Measurements from ENCODE around the gene TUSC2. TPM values are rescaled to one million over a fixed set of nuclear protein-coding genes. Genes with fewer than 3 reads are reported as not detected.
A peak's percentile ranks its signal among the peaks of the same experiment; 100 is the strongest.

TUSC2 gene
- total and polyA plus RNA-seq, 2 donors (not counting 1 experiment from before 2014, with no cell fraction given): 13.4 to 15.3 TPM

DNA sequence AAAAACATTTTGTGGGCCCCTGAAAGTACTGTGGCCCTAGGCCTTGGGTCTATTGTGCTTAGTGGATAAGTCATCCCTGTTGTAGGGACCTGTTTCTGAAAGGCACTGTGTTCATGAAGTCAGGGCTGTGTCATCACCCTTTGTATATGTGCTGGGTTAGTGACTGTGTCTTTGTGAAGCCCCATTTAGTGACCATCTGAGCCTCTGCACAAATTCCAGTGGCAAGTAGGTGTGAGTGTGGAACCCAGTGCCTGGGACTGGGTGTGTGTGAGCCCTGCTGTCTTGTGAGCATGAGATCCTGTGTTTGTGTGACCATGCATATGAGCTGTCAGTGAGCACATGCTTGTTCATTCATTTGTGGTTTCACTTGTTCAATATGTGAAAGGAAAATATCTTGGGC is 23.4 kb downstream of the TUSC2 start:
- Histone ChIP-seq H3K4me1 (ENCODE audit: control insufficient read depth, extremely low read depth, insufficient read depth, low read length) (peaks cover 10% of the 10 kb centered on the region), H3K79me2 (ENCODE audit: control insufficient read depth, insufficient read depth, low read length) (no peaks in the 10 kb centered on the region), H3K27ac (ENCODE audit: insufficient read depth, low read length) (no peak overlapping the region), H4K20me1 (ENCODE audit: control insufficient read depth, extremely low read depth, insufficient read depth, low read length) (no peaks in the 10 kb centered on the region), H3K4me3 (replicated peaks in 1 of 4; ENCODE audit: control extremely low read depth in 1 of 4, insufficient read depth in 1 of 4, low read depth in 3 of 4, low read length in 4 of 4) (no peak overlapping the region), H3K9ac (ENCODE audit: insufficient read depth, low read length) (no peak overlapping the region), H3K27me3 (ENCODE audit: control insufficient read depth, insufficient read depth, low read length) (no peaks in the 10 kb centered on the region), H3K9me3 (ENCODE audit: control insufficient read depth, insufficient read depth, low read depth, low read length) (no peaks in the 10 kb centered on the region), H3K4me2 (ENCODE audit: extremely low read depth, insufficient read depth, low read length) (no peak overlapping the region), H3K36me3 (ENCODE audit: control insufficient read depth, insufficient read depth, low read length) (no peaks in the 10 kb centered on the region), H2AFZ (ENCODE audit: low read length) (no peak overlapping the region)
- DNase-seq (ENCODE audit: low read depth in 2 of 2): peak in 1 of 2 donors; percentile 39
- TF ChIP-seq, protein P1, sequence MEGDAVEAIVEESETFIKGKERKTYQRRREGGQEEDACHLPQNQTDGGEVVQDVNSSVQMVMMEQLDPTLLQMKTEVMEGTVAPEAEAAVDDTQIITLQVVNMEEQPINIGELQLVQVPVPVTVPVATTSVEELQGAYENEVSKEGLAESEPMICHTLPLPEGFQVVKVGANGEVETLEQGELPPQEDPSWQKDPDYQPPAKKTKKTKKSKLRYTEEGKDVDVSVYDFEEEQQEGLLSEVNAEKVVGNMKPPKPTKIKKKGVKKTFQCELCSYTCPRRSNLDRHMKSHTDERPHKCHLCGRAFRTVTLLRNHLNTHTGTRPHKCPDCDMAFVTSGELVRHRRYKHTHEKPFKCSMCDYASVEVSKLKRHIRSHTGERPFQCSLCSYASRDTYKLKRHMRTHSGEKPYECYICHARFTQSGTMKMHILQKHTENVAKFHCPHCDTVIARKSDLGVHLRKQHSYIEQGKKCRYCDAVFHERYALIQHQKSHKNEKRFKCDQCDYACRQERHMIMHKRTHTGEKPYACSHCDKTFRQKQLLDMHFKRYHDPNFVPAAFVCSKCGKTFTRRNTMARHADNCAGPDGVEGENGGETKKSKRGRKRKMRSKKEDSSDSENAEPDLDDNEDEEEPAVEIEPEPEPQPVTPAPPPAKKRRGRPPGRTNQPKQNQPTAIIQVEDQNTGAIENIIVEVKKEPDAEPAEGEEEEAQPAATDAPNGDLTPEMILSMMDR (conservative IDR thresholded peaks at IDR 0.05 in 1 of 2, IDR thresholded peaks at IDR 0.05 in 1 of 2; ENCODE audit: low read depth in 1 of 2, low read length in 2 of 2): no peak
- TF ChIP-seq EZH2 (IDR thresholded peaks at IDR 0.05; ENCODE audit: low read length, missing control alignments): no peak

DNA sequence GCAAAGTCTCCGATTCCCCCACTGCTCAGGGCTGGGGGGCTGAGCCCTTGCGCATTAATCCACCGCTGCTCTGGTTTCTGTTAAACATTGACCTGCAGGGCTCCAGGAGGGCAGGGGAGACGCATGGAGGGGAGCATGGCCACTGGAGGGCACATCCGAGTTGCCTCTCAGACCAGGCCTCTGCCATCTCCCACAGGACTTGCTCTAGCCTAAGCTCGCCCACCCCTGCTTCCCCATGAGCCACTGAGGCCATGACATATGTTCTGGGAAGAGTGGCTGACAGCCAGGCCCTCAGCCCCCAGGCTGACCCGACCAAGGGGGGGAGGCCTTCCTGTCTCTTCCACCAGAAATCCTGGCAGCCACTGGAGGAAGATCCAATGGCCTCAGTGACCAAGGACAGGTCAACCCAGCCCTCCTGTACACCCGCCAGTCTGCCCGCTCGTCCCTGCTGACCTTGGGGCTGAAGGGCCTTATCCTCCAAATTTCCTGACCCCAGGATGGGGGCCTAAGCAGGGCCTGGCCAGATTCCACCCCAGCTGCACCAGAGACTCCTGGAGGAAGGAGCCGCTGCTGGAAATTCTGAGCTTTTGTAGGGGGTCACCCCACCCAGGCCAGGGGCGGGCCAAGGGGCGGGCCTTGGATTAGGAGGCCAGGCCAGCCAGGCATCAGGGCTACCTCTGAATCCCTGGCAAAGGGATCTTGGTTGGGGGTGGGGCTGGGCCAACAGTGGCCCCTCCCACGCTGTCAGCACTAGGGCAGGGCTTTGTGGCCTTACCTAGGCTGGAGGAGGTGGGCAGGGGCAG is 24.8 kb downstream of the TUSC2 start, which contains the start of gene HYAL1:
Gene HYAL1, minus strand, starts transcription at position 562 of the 803 bp plus-strand sequence. CDS start 618 bp downstream, outside the sequence.
- no peaks in the 10 kb centered on the region for H3K9me3 ChIP-seq (ENCODE audit: control insufficient read depth, insufficient read depth, low read depth, low read length)
- no peak for TF ChIP-seq EZH2 (IDR thresholded peaks at IDR 0.05; ENCODE audit: low read length, missing control alignments)
- TF ChIP-seq, protein P1 (conservative IDR thresholded peaks at IDR 0.05 in 1 of 2, IDR thresholded peaks at IDR 0.05 in 1 of 2; ENCODE audit: low read depth in 1 of 2, low read length in 2 of 2): peak in 1 of 2 donors; percentile 17
- no peak within 1 kb of the TSS for H2AFZ ChIP-seq (ENCODE audit: low read length)
- no peak within 1 kb of the TSS for H3K27ac ChIP-seq (ENCODE audit: insufficient read depth, low read length)
- H3K27me3 ChIP-seq (ENCODE audit: control insufficient read depth, insufficient read depth, low read length): no peaks in the 10 kb centered on the region
- no peaks in the 10 kb centered on the region for H3K79me2 ChIP-seq (ENCODE audit: control insufficient read depth, insufficient read depth, low read length)
- H3K4me1 ChIP-seq (ENCODE audit: control insufficient read depth, extremely low read depth, insufficient read depth, low read length): peaks cover 15% of the 10 kb centered on the region
- no peak within 1 kb of the TSS for H3K4me2 ChIP-seq (ENCODE audit: extremely low read depth, insufficient read depth, low read length)
- H4K20me1 ChIP-seq (ENCODE audit: control insufficient read depth, extremely low read depth, insufficient read depth, low read length): no peaks in the 10 kb centered on the region
- H3K9ac ChIP-seq (ENCODE audit: insufficient read depth, low read length): no peak within 1 kb of the TSS
- no peak for DNase-seq (ENCODE audit: low read depth in 2 of 2)
- no peak within 1 kb of the TSS for H3K4me3 ChIP-seq (replicated peaks in 1 of 4; ENCODE audit: control extremely low read depth in 1 of 4, insufficient read depth in 1 of 4, low read depth in 3 of 4, low read length in 4 of 4)
- no peaks in the 10 kb centered on the region for H3K36me3 ChIP-seq (ENCODE audit: control insufficient read depth, insufficient read depth, low read length)

DNA sequence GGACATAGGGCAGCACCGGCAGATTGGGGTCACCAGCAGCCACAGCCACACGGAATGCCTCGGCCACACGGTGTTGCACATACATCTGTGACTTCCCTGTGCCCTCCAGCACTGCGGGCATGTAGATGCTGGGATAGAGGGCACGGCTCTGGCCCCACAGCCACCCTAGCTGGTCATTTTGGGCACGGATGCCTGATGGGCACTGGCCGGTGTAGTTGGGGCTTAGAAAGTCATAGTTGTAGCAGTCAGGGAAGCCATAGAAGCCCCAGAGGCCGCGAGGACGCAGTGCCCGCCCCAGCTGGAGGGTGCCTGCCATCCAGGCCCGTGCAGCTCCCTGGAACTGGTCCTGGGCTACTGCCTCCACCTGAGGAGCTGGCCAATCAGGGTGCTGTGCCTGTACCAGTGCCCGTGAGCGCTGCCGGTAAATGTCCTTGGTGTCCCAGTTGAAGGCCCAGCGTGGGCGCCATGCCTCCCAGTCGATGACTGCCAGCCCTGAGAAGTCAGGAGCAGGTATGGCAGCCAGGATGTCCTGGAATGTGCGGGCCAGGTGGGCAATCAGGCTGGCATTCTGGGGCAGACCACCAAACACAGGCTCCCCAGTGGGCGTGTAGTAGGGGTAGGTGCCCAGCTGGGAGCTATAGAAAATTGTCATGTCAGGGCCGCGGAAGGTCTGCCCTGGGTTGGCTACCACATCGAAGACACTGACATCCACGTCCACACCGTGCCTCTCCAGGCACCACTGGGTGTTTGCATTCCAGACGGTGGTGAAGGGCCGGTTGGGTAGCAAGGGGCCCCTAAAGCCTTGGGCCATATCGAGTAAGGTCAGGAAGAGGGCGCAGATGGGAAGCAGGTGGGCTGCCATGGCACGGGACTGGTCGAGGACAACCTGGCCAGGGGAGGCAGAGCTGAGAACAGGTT is 25.7 kb downstream of the TUSC2 start:
- no peak for DNase-seq (ENCODE audit: low read depth in 2 of 2)
- H4K20me1 ChIP-seq (ENCODE audit: control insufficient read depth, extremely low read depth, insufficient read depth, low read length): no peaks in the 10 kb centered on the region
- no peaks in the 10 kb centered on the region for H3K9me3 ChIP-seq (ENCODE audit: control insufficient read depth, insufficient read depth, low read depth, low read length)
- H2AFZ ChIP-seq (ENCODE audit: low read length): no peak overlapping the region
- no peak overlapping the region for H3K4me3 ChIP-seq (replicated peaks in 1 of 4; ENCODE audit: control extremely low read depth in 1 of 4, insufficient read depth in 1 of 4, low read depth in 3 of 4, low read length in 4 of 4)
- H3K4me2 ChIP-seq (ENCODE audit: extremely low read depth, insufficient read depth, low read length): no peak overlapping the region
- no peaks in the 10 kb centered on the region for H3K36me3 ChIP-seq (ENCODE audit: control insufficient read depth, insufficient read depth, low read length)
- no peak overlapping the region for H3K27ac ChIP-seq (ENCODE audit: insufficient read depth, low read length)
- H3K79me2 ChIP-seq (ENCODE audit: control insufficient read depth, insufficient read depth, low read length): no peaks in the 10 kb centered on the region
- peaks cover 15% of the 10 kb centered on the region for H3K4me1 ChIP-seq (ENCODE audit: control insufficient read depth, extremely low read depth, insufficient read depth, low read length)
- TF ChIP-seq, protein P1 (conservative IDR thresholded peaks at IDR 0.05 in 1 of 2, IDR thresholded peaks at IDR 0.05 in 1 of 2; ENCODE audit: low read depth in 1 of 2, low read length in 2 of 2): no peak
- no peak for TF ChIP-seq EZH2 (IDR thresholded peaks at IDR 0.05; ENCODE audit: low read length, missing control alignments)
- H3K27me3 ChIP-seq (ENCODE audit: control insufficient read depth, insufficient read depth, low read length): no peaks in the 10 kb centered on the region
- no peak overlapping the region for H3K9ac ChIP-seq (ENCODE audit: insufficient read depth, low read length)
